IMR-90 (cell line): ENCODE data around the gene RAB36. TPM values are rescaled to one million over a fixed set of nuclear protein-coding genes. Genes with fewer than 3 reads are reported as not detected.

ENCODE experiments used
- ATAC-seq: fragments of 200-7000 bp; cut with Tn5 transposase; 2 replicates; pipeline ENCODE4 v1.9.1; 2020; ENCODE audit warnings: low read depth, mild to moderate bottlenecking, moderate library complexity
- BruUV-seq: library from RNA; stranded (reverse); fragments of 400-500 nt; replicated peaks from 2 replicates; lab custom pipeline; 2021; lab: Mats Ljungman, UMichigan
- CTCF ChIA-PET: fragments of 300-600 bp; formaldehyde crosslinking; extraction: SDS; loops from one replicate; lab custom pipeline; 2021; ENCODE audit warnings: antibody characterized with exemption; lab: Yijun Ruan, JAX
- POLR2A ChIA-PET: fragments of 300-600 bp; sonication (Branson Sonifier 250); formaldehyde crosslinking; loops from one replicate; lab custom pipeline; 2022; ENCODE audit warnings: antibody characterized with exemption; ENCODE audit not compliant: unreplicated experiment; lab: Charles Lee
- DNase-seq: peaks from one replicate; pipeline ENCODE4 v3.0.0; 2013
- H2AFZ ChIP-seq: replicated peaks from 2 replicates; pipeline ENCODE3; 2013; ENCODE audit warnings: low read length, mild to moderate bottlenecking; ENCODE audit not compliant: poor library complexity
- H2AK5ac ChIP-seq: 2 replicates; pipeline ENCODE4 v1.6.1; 2013; ENCODE audit warnings: low read depth, low read length, inconsistent platforms
- H2AK9ac ChIP-seq: replicated peaks from 2 replicates; pipeline ENCODE3; 2013; ENCODE audit warnings: mild to moderate bottlenecking, low read depth, low read length, moderate library complexity; ENCODE audit not compliant: poor library complexity
- H2BK120ac ChIP-seq: 2 replicates; pipeline ENCODE4 v1.6.1; 2013; ENCODE audit warnings: low read depth, low read length, inconsistent platforms
- H2BK15ac ChIP-seq: 3 replicates; pipeline ENCODE4 v1.6.1; 2013; ENCODE audit warnings: low read depth, low read length, inconsistent platforms
- H2BK20ac ChIP-seq: 2 replicates; pipeline ENCODE4 v1.6.1; 2013; ENCODE audit warnings: low read depth, mild to moderate bottlenecking, inconsistent platforms, low read length, moderate library complexity
- H2BK5ac ChIP-seq: 2 replicates; pipeline ENCODE4 v1.6.1; 2013; ENCODE audit warnings: mild to moderate bottlenecking, low read depth, low read length, inconsistent platforms; ENCODE audit not compliant: poor library complexity, severe bottlenecking
- H3K14ac ChIP-seq: replicated peaks from 2 replicates; pipeline ENCODE4 v1.6.1; 2013; ENCODE audit warnings: low read depth, low read length, inconsistent platforms
- H3K18ac ChIP-seq: 2 replicates; pipeline ENCODE4 v1.6.1; 2013; ENCODE audit warnings: low read depth, low read length, control low read depth
- H3K23ac ChIP-seq: 2 replicates; pipeline ENCODE4 v1.6.1; 2013; ENCODE audit warnings: low read depth, low read length, inconsistent platforms
- H3K27ac ChIP-seq: 2 replicates; pipeline ENCODE4 v1.5.1; 2013; ENCODE audit warnings: mild to moderate bottlenecking, control low read depth, low read length; ENCODE audit not compliant: insufficient read depth
- H3K27me3 ChIP-seq: 2 replicates; pipeline ENCODE4 v1.6.1; 2013; ENCODE audit warnings: low read length; ENCODE audit not compliant: control insufficient read depth, insufficient read depth
- H3K36me3 ChIP-seq: 2 replicates; pipeline ENCODE4 v1.6.1; 2013; ENCODE audit warnings: low read length, mixed read lengths; ENCODE audit not compliant: control insufficient read depth, insufficient read depth
- H3K4ac ChIP-seq: 2 replicates; pipeline ENCODE4 v1.6.1; 2013; ENCODE audit warnings: low read depth, low read length, inconsistent platforms
- H3K4me1 ChIP-seq: 2 replicates; pipeline ENCODE4 v1.6.1; 2013; ENCODE audit warnings: low read length, mixed read lengths; ENCODE audit not compliant: control insufficient read depth, insufficient read depth
- H3K4me2 ChIP-seq: 2 replicates; pipeline ENCODE4 v1.6.1; 2013; ENCODE audit warnings: low read depth, mild to moderate bottlenecking, control low read depth, low read length, moderate library complexity
- H3K4me3 ChIP-seq: 2 replicates; pipeline ENCODE4 v1.5.1; 2013; ENCODE audit warnings: low read depth, mild to moderate bottlenecking, control low read depth, low read length, moderate library complexity; ENCODE audit not compliant: insufficient read depth
- H3K56ac ChIP-seq: 2 replicates; pipeline ENCODE4 v1.6.1; 2013; ENCODE audit warnings: low read length, inconsistent platforms; ENCODE audit not compliant: insufficient read depth; ENCODE audit errors: extremely low read depth
- H3K79me1 ChIP-seq, 2 experiments: 2 replicates each; pipeline ENCODE4 v1.6.1; 2013; ENCODE audit warnings: low read length in 2 of 2, inconsistent platforms in 1 of 2, low read depth in 1 of 2
- H3K9ac ChIP-seq: 2 replicates; pipeline ENCODE4 v1.6.1; 2013; ENCODE audit warnings: low read depth, low read length, control low read depth
- H3K9me1 ChIP-seq: 2 replicates; pipeline ENCODE4 v1.6.1; 2013; ENCODE audit warnings: low read length, inconsistent platforms; ENCODE audit not compliant: insufficient read depth
- H3K9me3 ChIP-seq: 2 replicates; pipeline ENCODE4 v1.6.1; 2013; ENCODE audit warnings: low read length; ENCODE audit not compliant: control insufficient read depth, insufficient read depth
- H4K20me1 ChIP-seq: 2 replicates; pipeline ENCODE4 v1.6.1; 2013; ENCODE audit warnings: low read length, inconsistent platforms; ENCODE audit not compliant: insufficient read depth
- H4K5ac ChIP-seq: 2 replicates; pipeline ENCODE4 v1.6.1; 2013; ENCODE audit warnings: mild to moderate bottlenecking, low read depth, low read length, control low read depth
- H4K8ac ChIP-seq, 2 experiments: 2 replicates each; pipeline ENCODE4 v1.6.1; 2013; ENCODE audit warnings: low read depth in 2 of 2, low read length in 2 of 2, control low read depth in 1 of 2, inconsistent platforms in 1 of 2
- H4K91ac ChIP-seq: 2 replicates; pipeline ENCODE4 v1.6.1; 2013; ENCODE audit warnings: low read depth, low read length, inconsistent platforms; ENCODE audit not compliant: insufficient read depth
- BHLHE40 ChIP-seq: fragments of 150-350 bp; IDR thresholded peaks from 2 replicates; pipeline ENCODE4 v1.6.1; 2016; ENCODE audit warnings: mild to moderate bottlenecking, low read depth, low read length
- CHD1 ChIP-seq: IDR thresholded peaks from 2 replicates; pipeline ENCODE4 v1.6.1; 2012; ENCODE audit warnings: low read depth, low read length, improper control_type of control experiment
- CTCF ChIP-seq: conservative IDR thresholded peaks from 2 replicates; pipeline ENCODE4 v1.5.1; 2012; ENCODE audit warnings: mild to moderate bottlenecking, low read depth, low read length, improper control_type of control experiment
- ELK1 ChIP-seq: fragments of 150-350 bp; IDR thresholded peaks from 2 replicates; pipeline ENCODE4 v1.6.1; 2016; ENCODE audit warnings: low read depth, mild to moderate bottlenecking, low read length, moderate library complexity, borderline replicate concordance
- NFE2L2 ChIP-seq: fragments of 150-350 bp; IDR thresholded peaks from 2 replicates; pipeline ENCODE4 v1.6.1; 2016; ENCODE audit warnings: low read depth, mild to moderate bottlenecking, low read length
- POLR2A ChIP-seq: IDR thresholded peaks from 2 replicates; pipeline ENCODE4 v1.6.1; 2012; ENCODE audit warnings: mild to moderate bottlenecking, low read depth, low read length
- RAD21 ChIP-seq: IDR thresholded peaks from 2 replicates; pipeline ENCODE4 v1.6.1; 2012; ENCODE audit warnings: low read length, improper control_type of control experiment
- RCOR1 ChIP-seq: IDR thresholded peaks from 2 replicates; pipeline ENCODE4 v1.6.1; 2012; ENCODE audit warnings: mild to moderate bottlenecking, low read length, improper control_type of control experiment; ENCODE audit not compliant: insufficient replicate concordance
- RFX5 ChIP-seq: IDR thresholded peaks from 2 replicates; pipeline ENCODE4 v1.8.0; 2012; ENCODE audit warnings: low read depth, mild to moderate bottlenecking, low read length, moderate library complexity
- SMC3 ChIP-seq: fragments of 150-350 bp; IDR thresholded peaks from 2 replicates; pipeline ENCODE4 v1.6.1; 2016; ENCODE audit warnings: low read depth, mild to moderate bottlenecking, antibody characterized with exemption, low read length, moderate library complexity
- USF2 ChIP-seq: fragments of 150-350 bp; IDR thresholded peaks from 2 replicates; pipeline ENCODE4 v1.6.1; 2017; ENCODE audit warnings: mild to moderate bottlenecking, antibody characterized with exemption, low read length, low read depth
- WGBS, 2 experiments: methylation state at CpG; one replicate each; pipeline versions ENCODE4 v1.1.5 to v1.1.7; 2013; ENCODE audit warnings: missing lambda C conversion rate in 2 of 2; ENCODE audit not compliant: insufficient read length in 1 of 2; ENCODE audit errors: extremely low coverage in 2 of 2; 5-methylcytosine and 5-hydroxymethylcytosine counted together
- dilution Hi-C: fragments of 300-500 bp; cut with HindIII; formaldehyde crosslinking; loops from one replicate; pipeline ENCODE4 v1.14.3; 2018; ENCODE audit warnings: low sequenced_read_pairs; ENCODE audit not compliant: unreplicated experiment
- in situ Hi-C: fragments of 300-500 bp; cut with MboI; formaldehyde crosslinking; loops from 3 replicates; pipeline ENCODE4 v1.14.3; 2019; ENCODE audit warnings: low sequenced_read_pairs, inconsistent platforms, mixed read lengths
- intact Hi-C: fragments of 100-400 bp; cut with micrococcal nuclease; formaldehyde crosslinking; loops from 2 replicates; pipeline ENCODE4 v1.10.0; 2022
- polyA plus RNA-seq, 3 experiments: library from polyadenylated mRNA; depleted of rRNA; stranded (reverse); fragments of >200 nt; gene quantifications; 2 replicates each; pipeline ENCODE4 v1.2.3, GENCODE V29; 2012; ENCODE audit warnings: low replicate concordance in 1 of 3
- total RNA-seq: library from RNA; depleted of rRNA; stranded (reverse); fragments of >200 nt; gene quantifications from 2 replicates; pipeline ENCODE4 v1.2.3, GENCODE V29; 2012

Gene RAB36
- total and polyA plus RNA-seq, 2 of the 4 experiments (the other 2 are of a cell fraction) = 3.6 to 4.0 TPM

- Histone ChIP-seq H3K27me3 (peaks cover 6% of the 10 kb centered on the region; the same call in 1 of the 2 replicates), H2BK15ac (no peak overlapping the region), H2BK20ac (no peak overlapping the region), H2AK9ac (no peak overlapping the region), H4K8ac (no peak overlapping the region), H3K9me3 (no peaks in the 10 kb centered on the region), H3K4ac (no peak overlapping the region), H3K36me3 (no peaks in the 10 kb centered on the region), H3K9ac (no peak overlapping the region), H2BK5ac (no peak overlapping the region), H3K14ac (no peak overlapping the region), H3K56ac (no peak overlapping the region), H3K23ac (no peak overlapping the region), H2AFZ (no peak overlapping the region), H3K4me1 (no peaks in the 10 kb centered on the region), H4K91ac (no peak overlapping the region), H3K18ac (no peak overlapping the region), H3K4me3 (no peak overlapping the region), H2AK5ac (no peak overlapping the region), H3K27ac (no peak overlapping the region), H4K20me1 (no peaks in the 10 kb centered on the region; the same call in 1 of the 2 replicates), H3K79me1 (no peaks in the 10 kb centered on the region), H3K4me2 (no peak overlapping the region), H2BK120ac (no peak overlapping the region), H3K9me1 (no peaks in the 10 kb centered on the region), H4K5ac (no peak overlapping the region)
- BruUV-seq = no TSS peak
- in situ Hi-C loops (no loop called here), intact Hi-C loops (no loop called here), dilution Hi-C loops (no loop called here)
- no peak for TF ChIP-seq BHLHE40
- no peak for TF ChIP-seq NFE2L2
- TF ChIP-seq ELK1 = no peak
- TF ChIP-seq POLR2A = no peak
- no peak for TF ChIP-seq USF2
- no peak for TF ChIP-seq SMC3
- no peak for TF ChIP-seq CHD1
- no peak for TF ChIP-seq CTCF
- no peak for TF ChIP-seq RCOR1
- TF ChIP-seq RAD21 = no peak
- TF ChIP-seq RFX5 = no peak
- ATAC-seq = peak; percentile 63
- POLR2A ChIA-PET = no interaction called here
- WGBS, 2 experiments = 44% methylated on average over 5 of the region's 14 CpGs; no CpG with 5 or more reads in 1 of the 2 experiments
- CTCF ChIA-PET = no interaction called here
- DNase-seq = peak; percentile 54
These were observed 32.0 kb upstream of the RAB36 start for GRCh38 chr22:23113067-23113846.
